ENCODE data around the gene NBR1.
"Not testable (repeated sequence)": the region's sequence is repeated elsewhere in the genome, so short reads cannot be mapped to it uniquely, and the experiment has no call there.

DNA sequence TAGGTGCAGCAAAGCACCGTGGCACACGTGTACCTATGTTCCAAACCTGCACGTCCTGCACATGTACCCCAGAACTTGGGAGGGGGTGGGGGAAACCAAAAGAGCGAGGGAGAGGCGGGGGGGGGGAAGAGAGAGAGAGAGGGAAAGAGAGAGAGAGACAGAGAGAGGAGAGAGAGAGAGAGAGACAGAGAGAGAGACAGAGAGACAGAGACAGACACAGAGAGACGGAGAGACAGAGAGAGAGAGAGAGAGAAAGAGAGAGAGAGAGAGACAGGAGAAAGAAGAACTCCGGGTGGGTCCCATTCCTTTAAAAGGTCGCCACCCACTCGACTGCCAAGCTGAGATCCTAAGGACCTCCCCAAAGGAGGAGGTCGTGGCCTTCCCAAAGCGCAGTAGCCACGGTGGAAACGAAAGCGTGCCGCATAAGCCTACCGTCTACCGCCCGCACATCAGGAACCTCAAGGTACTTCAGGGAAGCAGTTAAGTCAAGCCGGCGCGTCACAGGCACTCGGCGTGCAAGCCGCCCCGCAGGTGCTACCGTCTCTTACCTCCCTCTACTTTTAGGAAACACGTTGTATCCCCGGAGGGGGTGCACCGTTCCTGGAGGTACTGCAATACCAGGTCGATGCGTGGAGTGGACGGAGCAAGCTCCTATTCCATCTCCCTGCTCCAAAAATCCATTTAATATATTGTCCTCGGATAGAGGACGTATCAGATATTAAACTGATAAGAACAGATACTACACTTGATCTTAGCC lies 69.8 kb downstream of the NBR1 start:
- TF ChIP-seq, protein P1, sequence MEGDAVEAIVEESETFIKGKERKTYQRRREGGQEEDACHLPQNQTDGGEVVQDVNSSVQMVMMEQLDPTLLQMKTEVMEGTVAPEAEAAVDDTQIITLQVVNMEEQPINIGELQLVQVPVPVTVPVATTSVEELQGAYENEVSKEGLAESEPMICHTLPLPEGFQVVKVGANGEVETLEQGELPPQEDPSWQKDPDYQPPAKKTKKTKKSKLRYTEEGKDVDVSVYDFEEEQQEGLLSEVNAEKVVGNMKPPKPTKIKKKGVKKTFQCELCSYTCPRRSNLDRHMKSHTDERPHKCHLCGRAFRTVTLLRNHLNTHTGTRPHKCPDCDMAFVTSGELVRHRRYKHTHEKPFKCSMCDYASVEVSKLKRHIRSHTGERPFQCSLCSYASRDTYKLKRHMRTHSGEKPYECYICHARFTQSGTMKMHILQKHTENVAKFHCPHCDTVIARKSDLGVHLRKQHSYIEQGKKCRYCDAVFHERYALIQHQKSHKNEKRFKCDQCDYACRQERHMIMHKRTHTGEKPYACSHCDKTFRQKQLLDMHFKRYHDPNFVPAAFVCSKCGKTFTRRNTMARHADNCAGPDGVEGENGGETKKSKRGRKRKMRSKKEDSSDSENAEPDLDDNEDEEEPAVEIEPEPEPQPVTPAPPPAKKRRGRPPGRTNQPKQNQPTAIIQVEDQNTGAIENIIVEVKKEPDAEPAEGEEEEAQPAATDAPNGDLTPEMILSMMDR (optimal IDR thresholded peaks at IDR 0.05 in 1 of 3, IDR thresholded peaks at IDR 0.05 in 1 of 3, conservative IDR thresholded peaks at IDR 0.05 in 1 of 3; ENCODE audit: extremely low read depth in 1 of 3, insufficient read depth in 2 of 3, low read length in 3 of 3): not testable (repeated sequence)
- not testable (repeated sequence) for TF ChIP-seq EZH2 (IDR thresholded peaks at IDR 0.05; ENCODE audit: low read length)

Data from keratinocyte (primary cell).